Islet of Langerhans (tissue), 1 donor: ENCODE results near the gene FKBP1A.

ENCODE experiments used
- FAIRE-seq: peaks from one replicate; lab custom pipeline; 2011; peaks lifted over from hg19 to GRCh38; lab: Jason Lieb, UNC

FKBP1A gene

DNA sequence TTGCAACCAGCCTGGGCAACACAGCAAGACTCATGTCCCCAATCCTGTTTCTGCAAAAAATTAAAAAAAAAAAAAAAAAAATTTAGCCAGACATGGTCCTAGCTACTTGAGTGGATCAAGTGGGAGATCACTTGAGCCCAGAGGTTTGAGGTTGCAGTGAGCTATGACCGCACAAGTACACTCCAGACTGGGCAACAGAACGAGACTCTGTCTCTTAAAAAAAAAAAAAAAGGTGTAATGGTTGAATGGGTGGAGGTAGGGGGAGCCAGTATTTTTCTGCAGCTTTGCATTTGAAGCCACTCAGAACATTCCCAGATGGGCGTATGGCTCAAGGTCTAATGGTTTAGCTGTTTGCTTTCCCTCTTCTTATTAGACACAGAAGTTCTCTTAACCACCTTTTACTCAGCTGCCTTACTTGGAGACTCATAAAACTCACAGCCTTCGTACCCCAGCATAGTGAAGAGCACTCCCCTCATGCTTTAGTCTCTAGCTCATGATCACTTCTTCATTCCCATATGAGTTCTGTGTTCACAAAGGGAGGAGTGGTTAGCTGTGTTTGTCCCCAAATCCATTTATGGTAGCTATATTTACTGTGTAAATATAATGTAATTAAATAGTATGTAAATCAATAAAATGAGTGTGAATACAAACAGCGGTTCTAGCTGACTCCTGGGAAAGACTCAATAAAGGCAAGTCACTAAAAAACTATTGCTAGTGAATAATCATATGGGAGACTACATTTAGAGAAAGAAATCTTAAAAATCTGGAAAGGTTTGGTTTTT lies 9.0 kb downstream of the FKBP1A start:
- FAIRE-seq = no peak

DNA sequence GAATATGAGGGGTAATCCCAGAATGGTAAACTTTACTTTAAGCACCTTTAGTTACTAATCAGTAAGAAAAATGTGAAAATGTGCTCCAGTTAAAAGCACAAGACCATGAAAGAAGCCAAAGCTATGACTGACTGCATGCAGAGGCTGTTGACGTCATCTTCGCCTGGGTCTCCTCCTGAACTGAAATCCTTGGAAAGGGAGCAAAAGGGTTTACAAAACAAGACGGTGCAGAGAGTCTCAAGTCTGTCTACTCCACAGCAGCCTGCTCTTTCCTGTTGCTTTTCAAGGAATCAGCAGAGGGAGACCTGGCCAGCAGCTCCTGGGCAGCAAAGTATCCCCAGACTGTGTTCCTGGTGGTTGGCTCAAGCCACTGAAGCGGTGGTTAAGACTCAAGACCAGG lies 10.2 kb downstream of the FKBP1A start:
- no peak for FAIRE-seq

DNA sequence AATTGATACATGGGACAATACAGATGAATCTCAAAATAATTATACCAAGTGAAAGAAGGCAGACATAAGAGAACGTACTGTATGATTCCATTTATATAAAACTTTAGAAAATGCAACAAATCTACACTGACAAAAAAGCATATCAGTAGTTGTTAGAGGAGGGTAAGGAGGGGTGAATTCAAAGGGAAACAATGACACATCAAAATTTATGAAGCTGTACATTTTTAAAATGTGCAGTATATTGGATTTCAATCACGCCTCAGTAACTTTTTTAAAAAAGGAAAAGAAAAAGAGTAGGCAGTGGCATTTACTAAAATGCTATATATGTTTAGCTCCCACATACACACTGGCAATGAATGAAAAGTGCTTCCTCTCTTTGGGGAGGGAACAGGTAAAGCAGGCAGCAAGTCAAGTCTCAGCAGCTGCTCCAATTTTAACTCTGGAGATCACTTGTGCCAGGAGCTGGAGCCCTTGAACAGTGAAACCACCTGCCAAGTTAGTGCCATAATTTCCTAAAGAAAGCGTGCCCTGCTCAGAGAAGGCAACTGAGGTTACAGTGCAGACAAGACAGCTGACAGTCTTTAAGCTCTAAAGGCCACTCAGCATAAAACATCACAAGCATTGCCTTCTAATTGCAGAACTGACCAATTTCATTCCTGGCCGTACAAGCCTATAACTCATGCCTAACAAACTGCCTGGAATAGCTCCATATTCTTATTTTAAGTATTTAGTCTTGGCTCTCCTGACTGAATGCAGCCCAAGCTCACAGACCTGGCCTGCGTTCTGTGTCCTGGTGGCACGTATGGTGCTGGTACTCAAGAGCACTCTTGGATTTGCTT lies 10.9 kb downstream of the FKBP1A start:
- FAIRE-seq = no peak

GRCh38 chr20:1378735-1379125 lies 14.1 kb downstream of the FKBP1A start:
- no peak for FAIRE-seq

DNA sequence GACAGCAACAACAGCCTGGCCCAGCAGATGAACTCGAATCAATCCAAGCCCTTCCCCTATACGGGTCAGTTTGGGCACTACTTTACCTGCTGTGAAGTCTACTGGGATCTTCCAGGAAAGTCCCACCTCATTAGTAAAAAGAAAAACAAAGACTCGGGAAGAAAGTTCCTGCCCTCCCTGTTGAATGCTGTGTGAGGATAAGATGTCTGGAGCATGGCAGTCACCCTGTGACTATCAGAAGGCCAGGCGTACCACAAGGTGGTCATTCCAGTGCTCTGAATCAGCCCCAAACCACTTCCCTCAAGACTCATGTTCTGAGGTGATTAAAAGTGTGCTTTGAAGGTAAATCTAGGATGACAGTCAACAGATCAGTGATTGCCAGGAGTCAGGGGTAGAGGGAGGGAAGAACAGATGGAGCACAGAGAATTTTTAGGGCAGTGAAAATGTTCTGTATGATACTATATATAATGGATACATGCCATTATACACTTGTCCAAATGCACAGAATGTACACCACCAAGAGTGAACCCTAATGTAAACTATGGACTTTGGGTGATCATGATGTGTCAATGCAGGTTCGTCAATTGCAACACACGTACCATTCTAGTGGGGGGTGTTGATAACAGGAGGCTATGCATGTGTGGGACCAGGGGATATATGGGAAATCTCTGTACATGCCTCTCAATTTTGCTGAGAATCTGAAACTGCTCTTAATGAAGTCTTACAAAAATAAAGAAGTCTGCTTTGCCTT lies 14.7 kb downstream of the FKBP1A start:
- FAIRE-seq = no peak

- FAIRE-seq = no peak
These were observed 15.4 kb downstream of the FKBP1A start for GRCh38 chr20:1377341-1377871.

DNA sequence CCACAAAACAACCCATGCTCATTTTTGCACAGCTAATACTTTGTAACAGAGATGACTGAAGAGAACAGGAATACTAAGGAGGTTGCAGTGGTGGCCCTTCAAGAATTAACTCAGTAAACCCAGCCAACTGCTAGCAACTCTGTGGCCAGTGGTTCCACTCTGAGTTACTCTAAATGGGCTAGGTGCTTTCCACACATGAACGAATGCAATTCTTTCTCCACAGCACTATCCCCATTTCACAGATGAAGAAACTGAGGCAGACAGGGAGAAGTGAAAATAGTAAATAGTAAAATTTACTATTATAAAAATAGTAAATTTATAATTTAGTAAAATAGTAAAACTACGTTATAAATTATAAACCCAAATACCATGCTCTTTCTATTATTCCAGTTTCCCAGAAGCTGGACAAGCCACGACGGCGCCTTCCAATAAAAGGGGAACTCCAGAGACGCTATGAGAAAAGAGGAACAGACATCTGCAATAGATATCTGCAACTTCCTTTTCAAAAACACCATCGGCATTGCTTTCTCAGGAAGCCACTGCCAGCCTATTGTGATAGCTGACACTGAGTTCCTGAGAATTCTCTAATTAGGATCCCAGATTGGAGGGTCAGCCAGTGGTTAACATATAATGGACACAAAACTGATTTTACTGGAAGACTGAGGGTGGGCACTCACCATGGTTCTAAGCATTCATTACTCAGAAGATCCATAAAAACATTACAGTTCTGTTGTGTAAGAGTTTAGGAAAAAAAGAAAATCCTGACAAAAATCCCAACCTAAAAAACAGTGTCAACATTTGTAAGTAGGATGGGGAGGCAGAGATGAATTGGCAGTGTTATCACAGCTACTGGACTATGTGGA lies 16.2 kb downstream of the FKBP1A start:
- FAIRE-seq = no peak

DNA sequence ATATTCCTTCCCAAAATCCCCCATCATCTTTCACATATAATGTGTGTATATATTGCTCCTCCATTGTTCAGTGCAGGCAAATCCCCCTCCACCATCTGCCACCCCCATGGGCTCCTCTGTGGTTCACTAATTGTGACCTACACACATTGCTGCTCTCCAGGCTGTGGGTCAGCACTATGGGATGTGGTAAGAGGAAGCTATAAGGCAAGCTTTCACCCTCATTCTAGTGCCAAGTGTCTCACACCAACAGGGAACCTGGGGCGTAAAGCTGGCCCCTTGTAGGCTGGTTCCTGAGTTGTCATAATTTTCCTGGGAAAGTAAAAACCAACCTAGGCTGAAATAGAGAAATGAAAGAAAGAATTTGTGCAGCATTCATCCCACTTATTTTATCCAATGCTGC lies 16.8 kb downstream of the FKBP1A start:
- FAIRE-seq = no peak

- FAIRE-seq = no peak
These were observed 17.3 kb downstream of the FKBP1A start for GRCh38 chr20:1375515-1375914.

DNA sequence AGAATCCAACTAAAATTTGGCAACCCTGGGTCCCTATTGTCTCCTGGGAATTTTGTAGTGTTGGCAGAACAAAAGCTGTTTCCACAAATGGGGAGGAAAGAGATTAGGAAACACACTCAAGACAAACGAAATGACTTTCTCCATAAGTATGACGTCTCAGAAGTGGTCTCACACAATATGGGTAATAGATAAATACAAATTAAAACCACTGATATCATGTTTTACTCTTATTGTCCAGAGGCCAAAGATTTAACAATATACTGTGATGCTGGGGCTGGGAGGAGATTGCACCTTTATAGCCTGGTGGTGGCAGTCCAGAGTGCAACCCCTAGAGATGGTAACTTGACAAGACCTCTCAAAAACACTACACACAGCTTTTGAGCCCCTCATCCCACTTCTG lies 18.6 kb downstream of the FKBP1A start:
- FAIRE-seq = no peak

- FAIRE-seq = no peak
These were observed 19.2 kb downstream of the FKBP1A start for GRCh38 chr20:1373614-1374013.

GRCh38 chr20:1373036-1373435 lies 19.8 kb downstream of the FKBP1A start:
- FAIRE-seq = no peak

DNA sequence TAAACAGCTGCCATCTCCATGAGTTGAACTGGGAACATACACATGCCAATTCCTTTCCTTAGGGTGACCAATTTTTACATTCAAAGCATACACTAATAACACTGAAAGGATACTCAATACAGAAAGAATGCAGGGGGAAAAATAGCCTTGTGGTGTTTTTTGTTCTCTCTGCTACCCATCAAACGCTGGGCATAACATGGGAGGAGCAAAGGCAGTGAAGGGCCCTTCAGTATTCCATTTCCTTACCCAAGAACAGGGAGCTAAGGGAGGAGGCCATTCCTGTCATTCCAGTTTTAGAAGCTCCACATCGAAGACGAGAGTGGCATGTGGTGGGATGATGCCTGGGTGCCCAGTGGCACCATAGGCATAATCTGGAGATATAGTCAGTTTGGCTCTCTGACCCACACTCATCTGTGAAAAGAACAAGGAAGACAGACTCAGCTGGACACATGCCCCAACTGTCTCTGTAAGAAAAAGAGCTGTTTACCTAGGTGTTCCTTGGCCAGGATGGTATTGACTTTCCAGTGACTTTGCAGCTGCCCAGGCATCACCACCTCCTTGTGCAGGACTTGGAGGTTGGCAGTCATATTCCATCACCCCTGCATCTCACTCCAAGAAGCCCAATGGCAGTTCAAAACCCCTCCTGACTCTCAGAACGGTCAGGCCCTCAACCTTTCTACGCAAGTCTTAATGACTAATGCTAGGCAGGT lies 20.9 kb downstream of the FKBP1A start:
- FAIRE-seq = no peak

DNA sequence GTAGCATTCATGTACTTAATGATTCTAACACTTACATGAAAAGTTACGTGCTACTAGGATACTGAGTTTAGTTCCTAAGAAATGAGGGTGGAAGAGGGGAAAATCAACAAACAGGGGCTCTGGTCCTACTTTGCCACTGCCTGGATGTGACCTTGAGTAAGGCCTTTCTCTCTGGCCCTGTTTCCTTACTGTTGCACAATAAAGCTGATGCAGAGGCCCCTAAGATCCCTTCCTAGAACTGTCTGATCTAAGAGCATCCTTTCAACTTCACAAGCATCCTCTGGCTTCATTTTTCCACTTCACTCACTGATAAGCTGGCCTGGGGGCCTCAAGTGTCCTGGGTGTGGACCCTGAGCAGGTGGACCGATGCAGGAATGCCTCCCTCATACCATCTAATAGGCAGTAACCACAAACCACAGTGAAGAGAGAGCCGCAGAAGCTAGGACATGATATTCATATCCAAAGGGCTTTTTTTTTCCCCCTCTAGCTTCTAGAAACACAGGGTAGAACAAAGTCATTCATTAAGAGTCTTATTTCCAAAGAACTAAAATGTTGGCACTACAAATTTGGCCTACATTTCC lies 21.6 kb downstream of the FKBP1A start:
- no peak for FAIRE-seq

DNA sequence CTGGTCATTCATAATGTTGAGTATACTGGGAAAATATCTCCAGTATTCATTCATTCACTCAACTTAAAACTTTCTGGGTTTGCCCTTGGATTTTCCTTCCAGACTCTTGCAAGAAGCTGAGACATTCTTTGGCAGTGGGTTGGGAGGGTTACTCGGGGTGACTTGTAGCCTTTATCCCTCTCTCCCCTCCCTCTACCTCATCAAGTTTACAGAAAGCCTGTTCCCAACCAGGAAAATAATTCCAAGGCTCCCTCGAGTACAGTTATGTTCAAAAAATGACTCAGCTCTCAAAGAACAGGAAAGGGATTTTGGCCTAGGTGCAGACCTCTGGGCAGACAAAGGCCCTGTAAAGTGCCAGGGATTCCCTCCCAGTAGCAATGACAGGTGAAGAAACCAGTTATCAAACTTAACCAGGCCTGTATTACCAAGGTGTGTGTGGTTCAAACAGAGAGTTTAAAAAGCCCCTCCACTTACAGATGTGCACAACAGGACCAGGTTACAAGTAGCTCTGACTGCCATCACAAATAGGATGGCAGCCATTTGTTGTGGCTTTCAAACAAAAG lies 22.2 kb downstream of the FKBP1A start:
- no peak for FAIRE-seq

DNA sequence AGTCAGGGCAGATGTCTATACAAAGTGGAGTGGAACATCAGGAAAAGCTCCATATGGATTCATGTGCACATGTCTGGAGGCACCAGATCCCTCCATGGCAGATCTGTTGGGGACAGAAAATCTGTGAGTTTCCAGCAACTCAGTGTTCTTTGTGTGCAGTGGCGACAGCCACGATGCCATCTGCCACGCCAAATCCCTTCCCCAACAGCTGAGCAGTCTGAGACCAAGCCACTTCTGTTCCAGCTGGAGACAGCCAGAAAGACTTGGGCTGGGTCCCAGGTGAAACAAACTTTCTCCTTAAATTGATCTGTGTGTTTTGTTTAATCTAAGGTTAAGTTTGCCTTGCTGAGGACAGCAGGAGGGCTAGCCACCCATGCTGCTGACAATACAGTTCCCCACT lies 22.9 kb downstream of the FKBP1A start:
- FAIRE-seq = no peak

DNA sequence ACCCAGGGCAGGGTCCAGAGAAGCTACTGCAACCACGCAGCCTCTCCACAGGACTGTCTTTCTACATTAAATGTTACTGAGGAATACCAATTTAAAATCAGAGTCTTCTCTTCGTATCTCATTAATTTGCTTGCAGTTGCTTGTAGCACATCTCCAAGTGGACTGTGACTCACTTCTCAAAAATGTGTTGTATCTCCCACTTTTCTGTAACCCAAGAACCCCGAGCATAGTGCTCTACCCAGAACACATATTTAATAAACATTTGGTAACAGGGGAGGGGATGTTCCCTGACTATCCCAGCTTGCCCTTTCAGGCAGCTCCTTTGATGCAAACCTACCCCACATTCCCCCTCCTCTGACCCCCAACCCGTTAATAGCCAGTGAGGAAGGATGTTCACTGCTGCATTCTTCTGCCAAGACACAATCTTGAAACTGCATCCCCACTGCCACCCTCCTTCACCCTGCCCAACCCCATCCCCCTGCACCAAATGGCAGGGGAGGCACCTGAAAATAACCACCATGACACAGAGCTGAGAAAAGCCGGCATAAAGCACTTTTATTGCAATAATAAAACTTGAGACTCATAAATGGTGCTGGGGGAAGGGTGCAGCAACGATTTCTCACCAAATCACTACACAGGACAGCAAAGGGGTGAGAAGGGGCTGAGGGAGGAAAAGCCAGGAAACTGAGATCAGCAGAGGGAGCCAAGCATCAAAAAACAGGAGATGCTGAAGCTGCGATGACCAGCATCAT lies 24.2 kb downstream of the FKBP1A start:
- FAIRE-seq = no peak

- FAIRE-seq = no peak
These were observed 25.4 kb downstream of the FKBP1A start for GRCh38 chr20:1367479-1367878.

- FAIRE-seq = no peak
These were observed 28.7 kb downstream of the FKBP1A start for GRCh38 chr20:1364106-1364505.

DNA sequence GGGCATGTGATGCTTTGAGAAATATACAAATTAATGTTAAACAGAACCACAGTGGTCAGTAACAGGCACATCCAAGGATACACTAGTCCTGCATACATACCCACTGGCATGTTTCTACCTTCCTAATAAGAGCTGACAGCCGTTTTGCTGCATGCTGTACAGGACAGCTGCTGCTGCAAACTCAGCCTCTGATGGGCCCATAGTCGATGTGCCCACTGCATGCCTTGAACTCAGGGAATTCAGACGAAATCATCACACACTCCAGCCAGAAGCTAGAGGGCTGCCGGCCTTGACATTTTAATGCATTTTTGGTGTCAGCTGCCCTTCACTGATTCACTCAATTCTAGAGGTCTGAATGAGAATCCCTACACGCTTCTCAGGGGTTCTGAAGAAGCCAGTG lies 29.3 kb downstream of the FKBP1A start:
- FAIRE-seq = no peak
